GM19324 (cell line): ENCODE results near the gene RGPD3.
"Not testable (repeated sequence)": the region's sequence is repeated elsewhere in the genome, so short reads cannot be mapped to it uniquely, and the experiment has no call there.

ENCODE experiments used
- ATAC-seq: cut with Tn5 transposase; IDR thresholded peaks from one replicate; pipeline ENCODE4 v1.9.1; 2021; ENCODE audit warnings: mild to moderate bottlenecking, moderate library complexity; ENCODE audit not compliant: unreplicated experiment, low FRiP score

The RGPD3 gene

GRCh38 chr2:106486551-106487385, 18.6 kb upstream of the RGPD3 start, which contains the start of gene CD8B2:
Gene CD8B2 (plus strand): TSS chr2:106487364. CDS start chr2:106487427, 63 bp downstream.
- ATAC-seq: not testable (repeated sequence)

GRCh38 chr2:106479563-106479962, 11.3 kb upstream of the RGPD3 start:
- not testable (repeated sequence) for ATAC-seq

- ATAC-seq: not testable (repeated sequence)
Measured at GRCh38 chr2:106477647-106478046, 9.4 kb upstream of the RGPD3 start.

- ATAC-seq: not testable (repeated sequence)
Measured at GRCh38 chr2:106470658-106471057, 2.4 kb upstream of the RGPD3 start.

GRCh38 chr2:106467516-106467915, 697 bp downstream of the RGPD3 start:
- ATAC-seq: not testable (repeated sequence)

GRCh38 chr2:106461882-106462281, 6.3 kb downstream of the RGPD3 start:
- not testable (repeated sequence) for ATAC-seq

- ATAC-seq: not testable (repeated sequence)
Measured at GRCh38 chr2:106390680-106391079, 77.5 kb downstream of the RGPD3 start.

- not testable (repeated sequence) for ATAC-seq
Measured at GRCh38 chr2:106388814-106389410, 79.3 kb downstream of the RGPD3 start.

- not testable (repeated sequence) for ATAC-seq
Measured at GRCh38 chr2:106384548-106384947, 83.7 kb downstream of the RGPD3 start.

GRCh38 chr2:106381867-106382266, 86.3 kb downstream of the RGPD3 start:
- ATAC-seq: not testable (repeated sequence)

- ATAC-seq: not testable (repeated sequence)
Measured at GRCh38 chr2:106379567-106379966, 88.6 kb downstream of the RGPD3 start.

- not testable (repeated sequence) for ATAC-seq
Measured at GRCh38 chr2:106369182-106369581, 99.0 kb downstream of the RGPD3 start.

GRCh38 chr2:106366204-106366885, 101.9 kb downstream of the RGPD3 start:
- no peak for ATAC-seq

- no peak for ATAC-seq
Measured at GRCh38 chr2:106363791-106364190, 104.4 kb downstream of the RGPD3 start.

- no peak for ATAC-seq
Measured at GRCh38 chr2:106362789-106363188, 105.4 kb downstream of the RGPD3 start.

- no peak for ATAC-seq
Measured at GRCh38 chr2:106359512-106359911, 108.7 kb downstream of the RGPD3 start.

GRCh38 chr2:106358521-106358920, 109.7 kb downstream of the RGPD3 start:
- no peak for ATAC-seq

- peak; percentile 90 for ATAC-seq
Measured at GRCh38 chr2:106358081-106358480, 110.1 kb downstream of the RGPD3 start.

GRCh38 chr2:106356291-106356690, 111.9 kb downstream of the RGPD3 start:
- no peak for ATAC-seq

- no peak for ATAC-seq
Measured at GRCh38 chr2:106353676-106354075, 114.5 kb downstream of the RGPD3 start.

- ATAC-seq: no peak
Measured at GRCh38 chr2:106350980-106351379, 117.2 kb downstream of the RGPD3 start.
